Raji (cell line): ENCODE measurements around the gene ARF1.

Source experiments
- POLR2A ChIP-seq: IDR thresholded peaks from 2 replicates; pipeline ENCODE4 v1.6.1; 2011; ENCODE audit warnings: low read depth, low read length, control low read depth; ENCODE audit not compliant: insufficient read depth

ARF1 gene

DNA sequence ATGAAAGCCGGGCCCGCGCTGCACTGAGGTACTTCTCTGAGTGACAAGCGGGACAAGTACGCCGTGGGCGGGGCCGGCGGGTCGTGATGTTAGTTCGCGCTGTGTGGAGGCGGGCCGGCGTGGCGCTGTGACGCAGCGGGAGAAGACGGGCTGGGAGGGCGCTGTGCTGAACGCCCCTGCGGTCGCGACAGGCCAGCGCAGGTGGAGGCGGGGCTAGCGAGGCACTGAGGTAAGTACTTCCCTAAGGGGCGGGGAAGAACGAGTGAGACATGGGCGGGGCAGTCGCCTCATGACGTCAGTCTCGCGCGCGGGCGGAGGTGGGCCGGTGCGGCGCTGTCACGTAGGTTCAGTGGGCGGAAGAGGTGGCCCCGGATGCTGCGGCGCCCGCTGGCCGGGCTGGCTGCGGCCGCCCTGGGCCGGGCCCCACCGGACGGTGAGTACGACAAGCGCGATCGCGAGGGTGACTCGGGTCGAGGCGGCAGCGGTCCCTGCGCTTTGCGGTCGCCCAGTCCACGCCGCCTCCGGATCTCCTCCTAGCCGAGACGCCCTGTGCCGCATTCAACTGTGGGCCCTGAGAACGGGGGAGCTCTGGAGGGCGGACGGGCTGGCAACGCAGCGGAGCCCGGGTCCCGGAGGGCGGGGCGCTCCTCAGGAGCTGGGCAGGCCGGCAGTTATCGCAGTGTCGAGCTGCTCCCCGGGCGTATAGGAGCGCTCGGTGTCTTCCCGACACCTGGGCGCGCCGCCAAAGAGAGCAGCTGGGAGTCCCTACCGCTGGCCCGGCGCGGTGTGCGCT lies 57.6 kb downstream of the ARF1 start, which contains the start of gene GUK1:
TSS of gene GUK1 (plus strand) at position 349 of the 793 bp plus-strand sequence. CDS start at position 373, 24 bp downstream.
- peak; percentile 83 for TF ChIP-seq POLR2A

DNA sequence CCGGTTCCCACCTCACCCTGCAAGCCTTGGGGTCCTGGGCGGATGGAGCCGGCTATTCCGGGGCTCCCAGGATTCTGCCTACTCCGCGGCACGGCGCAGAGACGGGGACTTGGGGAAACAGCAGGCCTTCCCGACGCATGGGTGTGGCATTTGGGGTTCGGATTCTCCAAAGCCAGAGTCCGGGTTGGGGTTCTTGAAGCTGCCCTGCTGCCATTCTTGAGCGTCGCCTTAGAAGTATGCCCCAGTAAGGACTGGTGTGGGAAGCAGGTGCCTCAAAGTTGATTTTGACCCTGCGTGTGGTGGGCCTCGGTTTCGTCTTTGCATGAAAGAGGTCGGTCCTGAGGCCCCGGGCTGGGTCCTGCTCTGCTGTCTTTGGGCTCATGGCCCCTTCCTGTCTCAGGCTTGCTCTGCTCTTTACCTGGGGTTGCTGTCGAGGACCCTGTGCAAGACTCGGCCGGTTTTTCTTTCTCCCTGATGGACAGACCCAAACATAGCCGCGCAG lies 58.3 kb downstream of the ARF1 start:
- no peak for TF ChIP-seq POLR2A

DNA sequence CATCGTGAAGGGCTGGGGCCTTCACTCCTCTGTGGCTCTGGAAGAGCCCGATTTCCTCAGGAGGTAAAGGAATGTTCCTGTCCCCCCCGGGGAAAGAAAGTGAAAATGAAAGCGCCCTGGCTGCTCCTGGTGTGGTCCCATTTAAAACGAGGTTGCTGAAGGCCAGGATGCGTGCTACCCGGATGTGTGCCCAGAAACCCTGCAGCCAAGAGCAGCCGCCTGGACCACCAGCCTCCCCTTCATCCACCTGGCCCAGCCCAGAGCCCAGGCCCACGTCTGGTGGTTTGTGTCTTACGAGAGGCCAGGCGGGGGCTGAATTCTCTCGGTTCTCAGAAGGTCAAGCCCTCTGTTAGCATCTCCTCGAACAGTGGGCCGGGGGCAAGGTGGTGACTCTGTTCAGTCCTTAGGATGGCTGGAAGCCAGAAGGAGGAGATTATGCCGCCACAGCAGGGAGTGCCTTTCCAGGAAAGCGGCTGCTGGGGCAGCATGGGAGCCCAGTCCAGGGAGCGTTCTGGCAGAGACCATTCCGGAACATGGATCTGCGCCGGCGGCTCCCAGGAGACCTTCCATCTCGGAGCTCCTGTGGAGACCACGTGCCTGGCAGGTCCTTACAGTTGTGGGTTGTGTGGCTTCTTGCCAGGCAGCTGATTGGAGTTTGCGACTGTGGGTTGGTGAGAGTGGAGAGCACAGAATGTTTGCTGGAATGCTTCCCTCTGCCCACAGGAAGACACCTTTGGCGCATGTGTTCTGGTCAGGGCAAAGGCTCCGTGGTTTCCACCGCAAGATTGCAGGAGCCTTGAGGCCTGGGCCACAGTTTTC lies 58.9 kb downstream of the ARF1 start:
- no peak for TF ChIP-seq POLR2A

DNA sequence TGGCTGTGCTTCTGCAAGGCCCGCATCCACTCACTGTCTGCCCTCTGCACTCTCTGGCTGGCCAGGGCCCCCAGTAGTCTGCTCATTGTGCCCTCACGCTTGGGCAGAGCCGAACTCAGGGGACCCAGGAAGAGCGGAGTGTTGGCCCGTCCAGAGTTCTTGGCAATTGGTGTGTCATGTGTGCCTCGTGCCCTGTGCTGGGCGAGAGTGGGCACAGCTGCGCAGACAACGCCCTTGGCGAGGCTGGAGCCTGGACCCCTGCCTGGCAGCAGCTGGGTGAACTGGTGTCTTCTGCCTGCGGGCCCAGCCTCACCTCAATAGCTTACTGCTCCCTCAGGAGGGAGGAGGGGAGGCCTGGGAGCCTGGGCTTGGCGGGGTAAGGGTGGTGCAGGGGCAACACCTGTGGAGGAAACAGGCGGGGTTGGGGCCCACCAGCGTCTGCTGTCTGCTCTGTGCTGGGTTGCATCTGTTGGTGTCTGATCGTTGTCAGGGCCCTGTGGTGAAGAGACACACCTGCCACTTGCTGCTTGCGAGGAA lies 59.7 kb downstream of the ARF1 start:
- no peak for TF ChIP-seq POLR2A

DNA sequence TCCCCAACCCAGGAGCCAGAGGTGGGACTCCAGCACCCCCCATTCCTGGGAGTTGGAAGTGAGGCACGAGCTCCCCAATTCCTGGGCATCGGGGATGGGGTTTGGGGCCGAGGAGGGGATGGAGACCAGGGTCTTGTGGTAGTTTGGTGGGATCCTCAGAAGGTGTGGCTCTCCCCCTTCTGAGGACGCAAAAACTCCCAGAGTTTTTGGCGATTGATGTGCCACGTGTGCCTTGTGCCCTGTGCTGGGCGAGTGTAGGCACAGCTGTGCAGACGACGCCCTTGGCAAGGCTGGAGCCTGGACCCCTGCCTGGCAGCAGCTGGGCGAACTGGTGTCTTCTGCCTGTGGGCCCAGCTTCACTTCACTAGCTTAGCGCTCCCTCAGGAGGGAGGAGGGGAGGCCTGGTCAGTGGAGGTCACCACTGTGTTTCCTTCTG lies 60.2 kb downstream of the ARF1 start:
- no peak for TF ChIP-seq POLR2A

DNA sequence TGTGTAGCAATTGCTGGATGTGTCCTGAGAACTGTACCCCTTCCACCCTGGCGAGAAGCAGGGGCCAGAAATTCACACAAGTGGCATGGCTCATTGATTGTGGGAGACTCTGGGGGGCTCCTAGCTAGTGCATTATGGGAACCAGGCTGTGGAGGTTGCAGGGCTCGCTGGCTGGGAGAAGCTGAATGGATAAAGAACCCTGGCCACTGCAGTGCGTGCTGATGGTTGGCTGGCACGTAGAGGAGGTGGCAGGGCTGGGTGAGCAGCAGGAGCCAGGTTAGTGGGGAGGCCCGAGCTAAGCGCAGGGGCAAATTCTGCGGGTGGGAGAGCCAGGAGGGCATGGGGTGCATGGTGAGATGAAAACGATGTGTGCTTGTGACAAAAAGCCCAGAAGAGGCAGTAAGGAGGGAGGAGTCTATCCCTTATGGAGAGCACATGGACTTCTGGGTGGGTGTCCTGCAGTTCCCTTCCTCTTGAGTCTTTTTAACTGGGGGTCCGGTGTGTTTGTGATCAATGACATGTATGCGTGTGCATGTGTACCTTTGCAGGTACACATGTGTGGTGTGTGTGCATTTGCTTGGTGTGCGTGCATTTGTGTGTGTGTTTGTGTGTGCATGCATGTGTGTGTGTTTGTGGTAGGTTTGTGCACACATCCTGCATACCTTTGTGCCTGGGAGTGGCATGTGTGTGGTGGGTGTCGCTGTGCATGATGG lies 61.1 kb downstream of the ARF1 start:
- TF ChIP-seq POLR2A = no peak

DNA sequence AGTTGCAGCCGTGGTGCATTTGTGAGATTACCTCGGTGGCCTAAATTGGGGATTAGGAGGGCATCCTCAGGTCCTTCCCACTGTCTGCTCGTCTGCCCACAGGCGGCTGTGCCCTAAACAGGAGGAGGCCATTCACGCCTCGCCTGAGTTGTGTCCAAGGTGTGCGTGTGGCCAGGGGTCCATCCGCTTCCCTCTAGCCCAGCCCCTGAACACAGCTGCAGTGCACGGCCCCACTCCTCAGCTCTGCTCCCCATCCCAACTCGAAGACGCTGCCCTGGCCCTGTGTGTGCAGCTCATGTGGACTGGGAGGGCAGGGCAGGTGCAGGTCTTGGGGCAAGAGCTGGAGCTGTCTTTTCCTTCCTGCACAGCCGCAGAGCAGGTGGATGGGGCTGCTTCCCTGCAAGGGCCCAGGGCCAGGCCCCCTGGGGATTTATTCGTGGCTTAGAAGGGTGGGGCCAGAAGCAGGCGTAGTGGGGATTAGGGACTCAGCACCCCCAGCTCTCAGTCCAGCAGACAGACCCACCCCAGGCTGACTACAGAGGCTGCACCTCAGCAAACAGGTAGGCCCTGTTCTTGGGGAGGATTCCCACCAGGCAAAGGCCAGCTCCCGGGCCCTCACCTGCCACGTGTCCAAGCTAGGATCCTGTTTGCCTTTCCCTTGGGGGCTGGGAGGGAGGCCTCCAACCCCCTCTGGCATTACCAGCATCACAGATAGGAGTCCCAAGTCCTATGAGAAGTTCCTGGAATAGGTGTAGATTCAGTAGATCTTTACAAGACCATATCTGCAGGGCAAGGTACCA lies 61.9 kb downstream of the ARF1 start:
- no peak for TF ChIP-seq POLR2A

DNA sequence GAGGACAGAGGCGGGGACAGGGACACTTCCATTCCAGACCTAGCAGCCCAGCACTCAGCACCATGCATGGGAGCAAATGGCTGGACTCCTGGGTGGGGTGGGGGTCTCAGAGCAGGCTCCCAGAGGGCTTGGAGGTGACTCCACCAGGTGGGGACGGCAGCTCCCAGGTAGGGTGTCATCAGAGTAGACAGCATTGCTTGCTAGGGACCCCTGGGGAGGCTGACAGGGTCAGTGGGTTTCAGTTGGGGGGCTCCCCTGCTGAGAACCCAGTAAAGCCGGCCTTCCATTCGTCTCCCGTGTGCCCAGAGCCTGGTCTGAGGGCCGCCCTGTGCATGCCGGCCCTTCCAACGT lies 62.5 kb downstream of the ARF1 start:
- TF ChIP-seq POLR2A = no peak

DNA sequence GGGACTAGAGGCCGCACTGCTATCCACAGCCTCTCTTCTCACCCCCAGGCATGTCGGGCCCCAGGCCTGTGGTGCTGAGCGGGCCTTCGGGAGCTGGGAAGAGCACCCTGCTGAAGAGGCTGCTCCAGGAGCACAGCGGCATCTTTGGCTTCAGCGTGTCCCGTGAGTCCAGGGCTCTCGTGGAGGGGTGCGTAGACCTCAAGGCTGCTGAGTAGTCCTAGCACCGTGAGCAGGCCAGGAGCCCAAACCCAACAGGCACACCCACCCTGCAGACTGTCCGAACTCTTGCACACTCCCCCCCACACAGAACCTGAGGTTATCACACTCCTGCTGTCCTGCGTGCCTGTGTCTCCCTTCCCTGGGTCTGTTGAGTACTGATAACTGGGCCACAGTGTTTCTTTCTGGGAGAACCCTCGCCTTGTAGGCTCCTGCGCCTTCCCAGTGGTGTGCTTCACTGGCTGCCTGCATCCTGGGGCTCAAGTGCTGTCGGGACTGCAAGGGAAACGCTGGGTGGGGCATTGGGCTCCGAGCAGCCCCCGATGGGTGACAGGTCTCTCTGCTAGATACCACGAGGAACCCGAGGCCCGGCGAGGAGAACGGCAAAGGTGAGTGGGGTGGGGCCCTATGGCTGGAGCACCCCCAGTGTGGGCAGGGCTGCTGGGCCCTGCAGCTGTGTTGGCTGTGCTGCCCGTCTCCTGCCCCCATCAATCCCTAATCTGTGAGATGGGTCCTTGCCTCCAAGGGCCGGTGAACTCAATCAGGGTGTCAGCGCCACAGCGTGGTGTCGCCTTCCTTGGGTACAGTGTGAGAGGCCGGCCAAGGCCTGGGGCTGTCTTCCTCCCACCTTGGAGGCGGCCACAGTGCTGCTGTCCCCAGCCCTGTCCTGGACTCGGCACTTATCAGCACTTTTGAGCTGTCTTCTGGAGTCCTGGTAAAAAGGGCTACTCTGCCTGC lies 63.2 kb downstream of the ARF1 start:
- no peak for TF ChIP-seq POLR2A

DNA sequence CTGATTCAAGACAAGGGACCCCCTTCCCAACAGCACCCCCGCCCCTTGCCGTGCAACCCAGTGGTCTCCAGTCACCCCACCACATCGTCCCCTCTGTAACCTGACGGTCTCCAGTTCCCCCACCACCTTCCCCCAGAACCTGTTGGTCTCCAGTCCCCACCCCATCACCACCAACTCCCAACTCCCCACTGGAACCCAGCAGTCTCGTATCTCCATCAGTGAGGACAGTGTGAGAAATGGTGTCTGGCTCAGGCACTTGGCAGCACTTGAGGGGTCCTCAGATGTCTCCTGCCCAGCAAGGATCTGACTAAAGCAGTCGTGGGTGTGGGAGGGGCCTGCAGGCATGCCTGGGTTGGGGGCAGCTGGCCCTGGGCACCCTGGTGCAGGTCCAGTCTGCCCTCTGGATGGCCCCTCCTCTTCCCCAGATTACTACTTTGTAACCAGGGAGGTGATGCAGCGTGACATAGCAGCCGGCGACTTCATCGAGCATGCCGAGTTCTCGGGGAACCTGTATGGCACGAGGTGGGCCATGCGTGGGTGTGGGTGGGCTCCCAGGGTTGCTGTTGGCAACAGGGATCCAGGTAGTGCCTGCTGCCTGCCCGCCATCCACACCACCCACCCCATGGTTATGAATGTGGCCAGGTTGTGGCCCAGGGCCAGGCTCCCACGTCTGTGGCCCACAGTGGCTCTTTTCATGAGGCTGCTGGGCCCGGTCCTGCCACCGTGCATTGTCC lies 64.1 kb downstream of the ARF1 start:
- TF ChIP-seq POLR2A = no peak

DNA sequence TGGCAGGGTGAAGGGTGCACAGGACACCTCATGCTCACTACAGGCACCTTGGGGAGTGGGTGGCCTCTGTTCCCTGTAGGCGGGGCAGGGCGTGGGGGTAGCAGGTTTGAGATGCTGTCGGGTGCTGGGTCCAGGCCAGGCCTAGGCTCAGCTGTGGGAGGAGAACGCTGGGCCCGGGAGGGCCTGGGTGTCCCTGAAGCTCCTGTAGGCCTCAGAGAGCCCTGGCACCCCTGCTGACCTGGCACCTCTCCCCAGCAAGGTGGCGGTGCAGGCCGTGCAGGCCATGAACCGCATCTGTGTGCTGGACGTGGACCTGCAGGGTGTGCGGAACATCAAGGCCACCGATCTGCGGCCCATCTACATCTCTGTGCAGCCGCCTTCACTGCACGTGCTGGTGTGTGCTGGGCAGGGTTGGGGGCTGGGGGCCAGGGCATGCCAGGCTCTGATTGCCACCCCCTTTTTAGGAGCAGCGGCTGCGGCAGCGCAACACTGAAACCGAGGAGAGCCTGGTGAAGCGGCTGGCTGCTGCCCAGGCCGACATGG lies 64.7 kb downstream of the ARF1 start:
- TF ChIP-seq POLR2A = no peak

DNA sequence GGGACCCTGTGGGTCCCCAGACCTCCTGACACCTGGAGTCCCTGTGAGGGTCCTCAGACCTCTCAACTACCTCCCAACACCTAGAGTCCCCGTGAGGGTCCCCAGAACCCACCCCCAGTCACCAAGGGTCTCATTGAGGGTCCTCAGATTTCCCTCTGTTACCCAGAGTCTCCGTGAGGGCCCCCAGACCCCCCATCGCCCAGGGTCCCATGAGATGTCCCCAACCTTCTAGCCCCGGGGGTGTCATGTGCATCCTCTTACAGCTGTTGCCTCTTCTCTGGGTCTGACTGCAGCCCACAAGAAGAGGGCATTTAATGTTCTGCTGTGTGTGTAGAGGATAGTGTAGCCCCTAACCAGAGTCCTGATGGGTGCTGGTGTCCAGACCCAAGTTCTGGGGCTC lies 65.3 kb downstream of the ARF1 start:
- TF ChIP-seq POLR2A = no peak
